Keratinocyte (primary cell): Measurements from ENCODE around the gene HYI. TPM values are rescaled to one million over a fixed set of nuclear protein-coding genes. Genes with fewer than 3 reads are reported as not detected.

Experiments used
- DNase-seq: peaks from one replicate; pipeline ENCODE4 v3.0.0-alpha.2; 2011; ENCODE audit warnings: low read depth, missing footprints, low spot score
- FAIRE-seq: peaks from 2 replicates; lab custom pipeline; 2011; peaks lifted over from hg19 to GRCh38; lab: Jason Lieb, UNC
- H2AFZ ChIP-seq: 2 replicates; pipeline ENCODE4 v1.6.0; 2012; ENCODE audit warnings: low read length, control low read depth, inconsistent platforms; ENCODE audit not compliant: control insufficient read depth
- H3K27ac ChIP-seq: 2 replicates; pipeline ENCODE4 v1.5.1; 2011; ENCODE audit warnings: low read length; ENCODE audit not compliant: control insufficient read depth, insufficient read depth
- H3K27me3 ChIP-seq: 3 replicates; pipeline ENCODE4 v1.6.0; 2011; ENCODE audit warnings: low read length; ENCODE audit not compliant: control insufficient read depth, insufficient read depth; ENCODE audit errors: extremely low read depth
- H3K36me3 ChIP-seq, 2 experiments: 2 replicates in 1 of 2; 3 replicates in 1 of 2; pipeline ENCODE4 v1.5.1; 2011; ENCODE audit warnings: low read length in 2 of 2, mild to moderate bottlenecking in 1 of 2; ENCODE audit not compliant: control insufficient read depth in 2 of 2, insufficient read depth in 2 of 2; ENCODE audit errors: extremely low read depth in 1 of 2
- H3K4me1 ChIP-seq: 3 replicates; pipeline ENCODE4 v1.5.1; 2011; ENCODE audit warnings: low read length; ENCODE audit not compliant: control insufficient read depth, insufficient read depth; ENCODE audit errors: extremely low read depth
- H3K4me2 ChIP-seq: 3 replicates; pipeline ENCODE4 v1.6.0; 2011; ENCODE audit warnings: low read depth, low read length; ENCODE audit not compliant: control insufficient read depth, insufficient read depth; ENCODE audit errors: extremely low read depth
- H3K4me3 ChIP-seq, 3 experiments: fragments of 200-600 bp in 1 of 3; sonication (generic) in 1 of 3; 2 replicates in 2 of 3; 3 replicates in 1 of 3; pipeline ENCODE4 v1.5.1; 2011 to 2016; ENCODE audit warnings: low read length in 3 of 3, mild to moderate bottlenecking in 3 of 3, control low read depth in 2 of 3, inconsistent platforms in 1 of 3, low read depth in 1 of 3, mixed read lengths in 1 of 3, mixed run types in 1 of 3, moderate library complexity in 1 of 3; ENCODE audit not compliant: control insufficient read depth in 2 of 3, insufficient read depth in 2 of 3; ENCODE audit errors: extremely low read depth in 1 of 3
- H3K79me2 ChIP-seq: 2 replicates; pipeline ENCODE4 v1.6.0; 2012; ENCODE audit warnings: low read length; ENCODE audit not compliant: control insufficient read depth, insufficient read depth
- H3K9ac ChIP-seq: 3 replicates; pipeline ENCODE4 v1.6.0; 2011; ENCODE audit warnings: low read length; ENCODE audit not compliant: control insufficient read depth, insufficient read depth; ENCODE audit errors: extremely low read depth
- H3K9me1 ChIP-seq: 3 replicates; pipeline ENCODE4 v1.6.0; 2011; ENCODE audit warnings: low read length; ENCODE audit not compliant: control insufficient read depth, insufficient read depth; ENCODE audit errors: extremely low read depth
- H3K9me3 ChIP-seq: 2 replicates; pipeline ENCODE4 v1.5.1; 2012; ENCODE audit warnings: low read depth, low read length; ENCODE audit not compliant: control insufficient read depth
- H4K20me1 ChIP-seq: 3 replicates; pipeline ENCODE4 v1.6.0; 2011; ENCODE audit warnings: low read length; ENCODE audit not compliant: control insufficient read depth, insufficient read depth; ENCODE audit errors: extremely low read depth
- CTCF ChIP-seq, 3 experiments: IDR thresholded peaks in 1 of 3; conservative IDR thresholded peaks in 1 of 3; optimal IDR thresholded peaks in 1 of 3; 2 replicates in 2 of 3; 3 replicates in 1 of 3; pipeline versions ENCODE3 to v1.5.1; 2011; ENCODE audit warnings: low read length in 3 of 3, mild to moderate bottlenecking in 3 of 3, moderate library complexity in 2 of 3, control low read depth in 1 of 3, inconsistent platforms in 1 of 3; ENCODE audit not compliant: insufficient read depth in 2 of 3; ENCODE audit errors: extremely low read depth in 1 of 3
- EZH2 ChIP-seq: IDR thresholded peaks from one replicate; pipeline ENCODE4 v1.6.1; 2012; ENCODE audit warnings: inconsistent platforms, mild to moderate bottlenecking, low read length, moderate library complexity
- dilution Hi-C: fragments of 300-500 bp; cut with MboI; formaldehyde crosslinking; loops from one replicate; pipeline ENCODE4 v1.7.0; 2020; ENCODE audit warnings: low sequenced_read_pairs; ENCODE audit not compliant: extremely low pct_ligation_motif_present
- polyA plus RNA-seq, 5 experiments: library from polyadenylated mRNA; depleted of rRNA in 3 of 5; stranded (reverse) in 3 of 5; stranded (forward) in 1 of 5; unstranded in 1 of 5; fragments of >200 nt; gene quantifications; 1 replicate in 1 of 5; 2 replicates in 3 of 5; 3 replicates in 1 of 5; pipeline versions ENCODE4 v1.2.1 to v1.2.3, GENCODE V29; 2011 to 2012; ENCODE audit warnings: missing spikeins in 2 of 5, low read depth in 1 of 5, low replicate concordance in 1 of 5

The HYI gene
- polyA plus RNA-seq, 1 donor (not counting 4 experiments of a cell fraction or from before 2014, with no cell fraction given), result 26.9 TPM

- FAIRE-seq, result no peak
- dilution Hi-C loops, result no loop called here
These were observed 12.7 kb upstream of the HYI start for GRCh38 chr1:43466403-43466802.

DNA sequence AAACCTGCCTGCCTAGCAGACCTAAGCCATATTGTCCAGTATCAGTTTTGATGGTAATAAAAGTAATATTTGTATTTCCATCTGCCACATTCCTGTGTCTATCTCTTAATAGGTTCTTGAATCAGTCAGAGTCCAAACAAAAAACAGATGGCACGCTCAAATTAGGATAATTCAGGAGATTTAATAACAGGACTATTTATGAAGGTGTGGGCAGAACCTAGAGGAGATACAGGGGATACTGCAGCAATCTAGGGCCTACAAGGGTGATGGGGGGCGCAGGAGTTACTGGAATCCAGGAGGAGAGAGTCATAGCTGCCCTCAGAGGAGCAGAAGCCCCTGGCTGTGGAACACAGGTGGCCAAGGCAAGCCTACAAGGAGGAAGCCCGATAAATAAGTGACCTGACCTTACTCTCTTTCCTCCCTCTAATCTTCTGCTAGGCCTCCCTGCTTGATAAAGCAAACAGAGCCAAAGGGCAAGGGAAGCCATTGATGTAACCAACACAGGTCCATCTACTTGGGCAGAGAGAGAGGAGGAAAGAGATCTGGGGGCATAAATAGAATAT, 11.9 kb upstream of the HYI start:
- no peaks in the 10 kb centered on the region for H3K9me3 ChIP-seq
- H3K79me2 ChIP-seq, result no peaks in the 10 kb centered on the region
- no peak overlapping the region for H3K9ac ChIP-seq
- no peaks in the 10 kb centered on the region for H3K36me3 ChIP-seq
- H3K27ac ChIP-seq, result no peak overlapping the region
- dilution Hi-C loops, result no loop called here
- DNase-seq (no peak), FAIRE-seq (no peak)
- no peaks in the 10 kb centered on the region for H3K27me3 ChIP-seq
- H2AFZ ChIP-seq, result no peak overlapping the region
- H3K4me1 ChIP-seq, result peaks cover 4% of the 10 kb centered on the region
- H3K4me3 ChIP-seq, result no peak overlapping the region
- TF ChIP-seq EZH2, result no peak
- TF ChIP-seq CTCF (optimal IDR thresholded peaks at IDR 0.05 in 1 of 3, IDR thresholded peaks at IDR 0.05 in 1 of 3, conservative IDR thresholded peaks at IDR 0.05 in 1 of 3; ENCODE audit: extremely low read depth in 1 of 3, insufficient read depth in 2 of 3, low read length in 3 of 3), result no peak
- no peaks in the 10 kb centered on the region for H4K20me1 ChIP-seq
- H3K9me1 ChIP-seq, result no peaks in the 10 kb centered on the region
- H3K4me2 ChIP-seq, result no peak overlapping the region

More at GRCh38 chr1:43466403-43466802, 12.7 kb upstream of the HYI start:
- no peaks in the 10 kb centered on the region for H3K79me2 ChIP-seq
- no peaks in the 10 kb centered on the region for H3K9me1 ChIP-seq
- H3K4me2 ChIP-seq, result no peak overlapping the region
- no peak overlapping the region for H2AFZ ChIP-seq
- no peak for DNase-seq
- H3K36me3 ChIP-seq, result no peaks in the 10 kb centered on the region
- no peaks in the 10 kb centered on the region for H4K20me1 ChIP-seq
- H3K9ac ChIP-seq, result no peak overlapping the region
- H3K9me3 ChIP-seq, result no peaks in the 10 kb centered on the region
- H3K27ac ChIP-seq, result no peak overlapping the region
- TF ChIP-seq CTCF (optimal IDR thresholded peaks at IDR 0.05 in 1 of 3, IDR thresholded peaks at IDR 0.05 in 1 of 3, conservative IDR thresholded peaks at IDR 0.05 in 1 of 3; ENCODE audit: extremely low read depth in 1 of 3, insufficient read depth in 2 of 3, low read length in 3 of 3) (no peak), EZH2 (no peak)
- peaks cover 4% of the 10 kb centered on the region for H3K4me1 ChIP-seq
- H3K27me3 ChIP-seq, result no peaks in the 10 kb centered on the region
- no peak overlapping the region for H3K4me3 ChIP-seq
